Lower leg skin (tissue), 3 donors: ENCODE measurements around the gene SIAH3.

Experiments used
- POLR2A ChIP-seq, 2 donors: fragments of 450-650 bp; IDR thresholded peaks; one replicate each; pipeline ENCODE4 v1.6.1; 2016 to 2017; ENCODE audit warnings: antibody characterized with exemption in 2 of 2, mild to moderate bottlenecking in 1 of 2, moderate library complexity in 1 of 2
- TF ChIP-seq, protein P1 (sequence below), 3 donors: fragments of 450-650 bp; IDR thresholded peaks; one replicate each; pipeline ENCODE4 v1.5.1; 2016; ENCODE audit warnings: antibody characterized with exemption in 3 of 3, mild to moderate bottlenecking in 3 of 3, moderate library complexity in 2 of 3

DNA sequence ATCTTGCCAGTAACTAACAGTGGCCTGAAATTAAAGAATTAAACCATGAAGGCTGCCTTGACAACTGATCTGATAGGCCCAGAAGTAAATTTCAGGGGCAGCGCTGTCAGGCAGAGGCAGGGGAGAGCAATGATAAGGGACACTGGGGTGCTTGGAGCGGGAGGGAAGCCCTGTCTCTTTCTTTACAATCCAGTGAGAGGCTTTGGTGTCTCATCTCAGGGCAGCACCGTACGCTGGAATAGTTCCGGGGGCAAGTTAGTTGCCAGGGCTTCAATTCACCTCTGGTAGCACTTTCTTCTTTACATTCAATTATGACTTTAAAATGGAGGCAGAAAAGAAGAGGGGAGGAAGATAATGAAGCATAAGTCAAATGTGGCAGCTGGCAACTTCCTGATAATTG is 74.8 kb downstream of the SIAH3 start:
- TF ChIP-seq, protein P1, sequence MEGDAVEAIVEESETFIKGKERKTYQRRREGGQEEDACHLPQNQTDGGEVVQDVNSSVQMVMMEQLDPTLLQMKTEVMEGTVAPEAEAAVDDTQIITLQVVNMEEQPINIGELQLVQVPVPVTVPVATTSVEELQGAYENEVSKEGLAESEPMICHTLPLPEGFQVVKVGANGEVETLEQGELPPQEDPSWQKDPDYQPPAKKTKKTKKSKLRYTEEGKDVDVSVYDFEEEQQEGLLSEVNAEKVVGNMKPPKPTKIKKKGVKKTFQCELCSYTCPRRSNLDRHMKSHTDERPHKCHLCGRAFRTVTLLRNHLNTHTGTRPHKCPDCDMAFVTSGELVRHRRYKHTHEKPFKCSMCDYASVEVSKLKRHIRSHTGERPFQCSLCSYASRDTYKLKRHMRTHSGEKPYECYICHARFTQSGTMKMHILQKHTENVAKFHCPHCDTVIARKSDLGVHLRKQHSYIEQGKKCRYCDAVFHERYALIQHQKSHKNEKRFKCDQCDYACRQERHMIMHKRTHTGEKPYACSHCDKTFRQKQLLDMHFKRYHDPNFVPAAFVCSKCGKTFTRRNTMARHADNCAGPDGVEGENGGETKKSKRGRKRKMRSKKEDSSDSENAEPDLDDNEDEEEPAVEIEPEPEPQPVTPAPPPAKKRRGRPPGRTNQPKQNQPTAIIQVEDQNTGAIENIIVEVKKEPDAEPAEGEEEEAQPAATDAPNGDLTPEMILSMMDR (IDR thresholded peaks at IDR 0.05), result no peak
- no peak for TF ChIP-seq POLR2A (IDR thresholded peaks at IDR 0.05)
